C4-2B (cell line): Measurements from ENCODE around the gene DSCAML1.

ENCODE experiments used
- H3K27ac ChIP-seq: fragments of 450-650 bp; 2 replicates; pipeline ENCODE4 v1.5.1; 2017
- CTCF ChIP-seq: fragments of 450-650 bp; conservative IDR thresholded peaks from 2 replicates; pipeline ENCODE4 v1.5.1; 2017; ENCODE audit warnings: mild to moderate bottlenecking
- ZFX ChIP-seq: fragments of 450-650 bp; IDR thresholded peaks from 2 replicates; pipeline ENCODE4 v1.6.1; 2017

DSCAML1 gene

DNA sequence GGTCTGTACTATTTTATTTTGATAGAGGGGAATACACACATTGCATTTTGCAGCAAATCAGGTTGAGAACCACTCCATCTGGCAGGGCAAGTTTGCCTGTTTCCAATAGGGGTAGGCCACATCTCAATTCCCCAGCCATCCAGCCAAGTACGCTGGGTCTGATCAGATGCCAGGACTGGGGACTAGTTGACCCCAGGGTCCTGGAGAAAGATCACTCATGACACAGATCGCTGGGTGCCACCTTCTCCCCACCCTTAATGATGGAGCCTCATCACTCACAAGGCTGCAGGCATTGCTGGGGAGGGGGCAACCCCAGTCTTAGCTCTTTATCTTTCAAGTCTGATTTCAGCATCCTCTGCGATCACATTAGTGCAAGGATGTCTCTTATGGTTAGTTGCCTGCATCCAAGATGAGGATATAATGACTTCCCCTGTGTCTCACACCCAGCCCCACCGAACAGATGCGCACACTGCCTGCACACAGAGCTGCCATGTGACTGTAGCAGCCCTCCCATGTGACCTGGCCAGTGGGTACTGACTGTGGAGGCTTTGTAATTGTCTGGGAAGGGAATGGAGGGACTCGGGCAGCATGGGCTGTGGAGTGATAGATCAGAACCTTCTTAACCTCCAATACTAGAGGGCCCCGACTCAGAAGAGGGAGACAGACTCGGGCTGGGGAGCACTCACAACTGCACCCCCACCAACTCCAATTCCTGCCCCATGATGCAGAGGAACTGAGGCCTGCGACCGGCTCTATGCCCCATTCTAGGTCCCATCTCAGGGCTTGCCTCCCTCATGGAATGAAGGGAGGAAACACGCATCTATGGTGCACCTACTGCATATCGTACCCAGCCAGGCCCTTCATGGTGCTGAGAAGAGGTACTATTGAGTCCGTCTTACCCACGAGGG, 155.8 kb downstream of the DSCAML1 start:
- no peak overlapping the region for H3K27ac ChIP-seq
- no peak for TF ChIP-seq CTCF
- no peak for TF ChIP-seq ZFX

DNA sequence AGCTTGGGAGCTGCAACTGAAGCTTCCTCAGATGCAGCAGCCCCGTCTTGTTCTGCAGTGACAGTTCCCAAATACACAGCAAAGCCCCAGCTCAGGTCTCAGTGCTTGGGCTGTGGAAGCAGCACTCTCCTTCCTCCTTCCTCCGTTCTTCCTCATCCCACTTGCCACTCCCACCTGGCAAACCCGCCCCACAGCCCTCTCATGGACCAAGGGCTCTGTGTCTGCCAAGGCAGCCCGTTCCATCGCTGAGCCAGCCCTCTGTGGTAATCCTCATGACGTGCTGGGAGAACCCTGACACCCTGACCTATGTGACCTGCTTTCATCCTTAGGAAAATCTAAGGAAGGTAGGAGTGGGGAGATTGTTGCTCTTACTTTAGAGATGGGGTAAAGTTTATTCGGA, 157.0 kb downstream of the DSCAML1 start:
- H3K27ac ChIP-seq = no peak overlapping the region
- TF ChIP-seq ZFX = no peak
- TF ChIP-seq CTCF = no peak

GRCh38 chr11:117639601-117640000, 157.4 kb downstream of the DSCAML1 start:
- no peak overlapping the region for H3K27ac ChIP-seq
- TF ChIP-seq CTCF = no peak
- no peak for TF ChIP-seq ZFX

DNA sequence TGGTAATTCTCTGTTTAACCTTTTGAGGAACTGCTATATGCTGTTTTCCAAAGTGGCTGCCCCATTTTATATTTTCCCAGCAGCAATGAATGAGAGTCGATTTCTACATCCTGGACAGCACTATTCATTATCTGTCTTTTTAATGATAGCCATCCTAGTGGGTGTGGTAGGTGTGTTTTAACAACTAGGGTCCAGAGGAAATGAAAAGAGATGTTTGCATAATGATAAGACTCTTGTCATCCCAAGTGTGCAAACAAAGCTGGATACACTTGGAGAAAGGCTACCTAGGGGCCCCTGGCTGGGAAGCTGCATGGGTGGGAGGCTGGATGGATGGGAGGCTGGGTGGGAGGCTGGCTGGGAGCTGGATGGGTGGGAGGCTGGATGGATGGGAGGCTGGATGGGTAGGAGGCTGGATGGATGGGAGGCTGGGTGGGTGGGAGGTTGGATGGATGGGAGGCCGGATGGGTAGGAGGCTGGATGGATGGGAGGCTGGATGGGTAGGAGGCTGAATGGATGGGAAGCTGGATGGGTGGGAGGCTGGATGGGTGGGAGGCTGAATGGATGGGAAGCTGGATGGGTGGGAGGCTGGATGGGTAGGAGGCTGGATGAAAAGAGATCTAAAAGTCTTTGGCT, 158.0 kb downstream of the DSCAML1 start:
- no peak overlapping the region for H3K27ac ChIP-seq
- no peak for TF ChIP-seq ZFX
- TF ChIP-seq CTCF = no peak

- no peak overlapping the region for H3K27ac ChIP-seq
- no peak for TF ChIP-seq CTCF
- no peak for TF ChIP-seq ZFX
Measured at GRCh38 chr11:117634756-117635603, 162.0 kb downstream of the DSCAML1 start.

GRCh38 chr11:117633976-117634755, 162.8 kb downstream of the DSCAML1 start:
- TF ChIP-seq CTCF (no peak), ZFX (no peak)
- H3K27ac ChIP-seq = no peak overlapping the region
